COR-L47 (cell line): ENCODE data around the gene APBB1IP.
"Not testable (repeated sequence)": the region's sequence is repeated elsewhere in the genome, so short reads cannot be mapped to it uniquely, and the experiment has no call there.

Experiments
- DNase-seq: peaks from one replicate; lab custom pipeline; 2025; lab: John Stamatoyannopoulos, UW

Gene APBB1IP

DNA sequence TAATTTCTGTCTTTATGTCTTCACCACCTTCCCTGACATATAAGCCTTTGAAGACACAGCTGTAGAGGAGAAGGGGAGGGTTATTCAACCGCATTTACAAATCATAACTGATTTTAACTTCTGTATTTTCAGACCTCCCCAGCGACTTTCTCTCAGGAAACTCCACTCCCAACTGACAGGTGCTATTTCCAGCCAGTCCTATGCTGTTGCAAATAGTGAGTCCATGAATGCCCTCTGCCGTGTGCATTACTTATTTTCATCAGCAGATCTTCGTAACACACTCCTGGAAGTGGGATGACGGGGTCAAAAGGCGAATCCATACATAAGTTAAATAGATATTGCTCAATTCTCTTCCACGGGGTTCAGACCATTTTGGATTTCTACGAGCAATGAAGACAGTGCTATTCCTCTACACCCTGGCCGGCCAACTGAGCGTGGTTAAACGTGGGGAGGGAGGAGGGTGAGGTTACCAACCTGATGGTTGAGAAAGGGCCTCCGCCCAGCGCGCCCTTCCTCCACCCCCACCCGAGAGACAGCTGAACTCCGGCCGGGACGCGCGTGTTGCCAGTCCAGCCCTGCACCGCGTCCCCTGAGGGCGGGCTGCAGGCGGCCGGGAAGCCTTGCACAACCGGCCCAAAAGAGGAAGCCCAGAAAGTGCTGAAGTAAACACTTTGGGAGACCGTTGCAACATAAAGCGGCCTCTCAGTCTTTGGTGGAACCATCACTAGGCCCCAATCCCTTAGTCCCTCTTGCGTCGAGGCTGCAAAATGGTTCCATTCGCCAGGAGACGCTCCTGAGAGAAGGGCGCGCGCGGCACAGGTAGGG lies at the start of gene APBB1IP:
Gene APBB1IP, plus strand, starts transcription at position 705 of the 825 bp plus-strand sequence. CDS start 53,986 bp downstream, outside the sequence.
- no peak for DNase-seq

DNA sequence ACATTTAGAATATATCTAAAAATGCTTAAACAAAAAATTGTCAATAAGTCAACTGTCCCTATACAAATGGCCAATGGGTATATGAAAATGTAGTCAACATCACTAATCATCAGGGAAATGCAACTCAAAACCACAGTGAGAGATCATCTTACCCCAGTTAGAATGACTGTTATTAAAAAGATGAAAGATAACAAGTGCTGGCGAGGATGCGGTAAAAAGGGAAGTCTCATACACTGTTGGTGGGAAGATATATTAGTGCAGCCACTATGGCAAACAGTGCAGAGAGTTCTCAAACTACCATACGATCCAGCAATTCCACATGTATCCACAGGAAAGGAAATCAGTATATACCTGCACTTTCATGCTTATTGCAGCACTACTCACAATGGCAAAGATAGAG lies 48.6 kb upstream of the APBB1IP start:
- DNase-seq, result no peak

DNA sequence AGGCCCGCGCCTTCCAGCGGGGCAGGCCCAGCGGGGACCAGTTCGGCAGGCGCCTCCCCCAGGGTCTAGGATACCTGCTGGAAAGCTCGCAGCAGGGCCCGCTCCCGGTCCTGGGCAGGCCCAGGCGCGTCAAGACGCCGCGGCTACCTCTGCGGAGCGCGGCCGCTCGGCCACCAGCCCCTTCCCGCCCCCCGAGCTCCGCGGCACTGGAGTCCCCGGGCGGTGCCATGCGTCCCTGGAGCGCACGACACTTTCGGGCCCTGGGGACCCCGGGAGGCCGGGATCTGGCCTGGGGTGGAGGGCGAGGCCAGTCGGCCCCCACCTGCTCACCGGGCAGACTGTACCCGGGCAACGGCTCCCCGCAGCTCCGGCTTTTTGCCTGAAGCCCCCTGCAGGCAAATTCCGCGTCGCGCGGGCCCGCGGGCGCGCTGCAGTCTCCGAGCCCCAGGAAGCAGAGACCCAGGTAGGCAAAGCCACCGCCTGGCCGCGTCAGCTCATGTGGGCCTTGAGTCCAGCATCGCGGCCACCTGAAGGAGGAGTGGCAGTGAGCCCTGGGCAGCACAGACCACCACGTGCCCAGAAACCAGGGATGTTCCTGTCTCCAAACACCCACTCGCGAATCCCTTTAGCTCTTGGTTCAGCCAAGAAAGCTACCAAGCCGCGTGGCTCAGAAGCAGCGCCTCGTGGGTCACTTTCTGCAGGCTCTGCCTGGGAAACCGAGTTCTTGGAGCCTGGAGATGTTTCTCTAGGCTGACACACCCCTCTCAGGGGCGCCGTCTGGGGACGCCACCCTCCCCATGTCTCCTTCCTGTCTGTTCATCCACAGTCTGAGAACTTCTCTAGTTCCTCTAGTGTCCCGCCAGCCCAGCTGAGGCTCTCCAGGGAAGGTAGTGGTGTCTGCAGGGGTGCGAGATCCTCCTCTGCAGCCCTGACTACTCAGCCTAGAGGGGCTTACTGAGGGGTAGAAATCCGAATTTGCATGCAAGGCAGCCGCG lies 46.1 kb upstream of the APBB1IP start:
- no peak for DNase-seq

DNA sequence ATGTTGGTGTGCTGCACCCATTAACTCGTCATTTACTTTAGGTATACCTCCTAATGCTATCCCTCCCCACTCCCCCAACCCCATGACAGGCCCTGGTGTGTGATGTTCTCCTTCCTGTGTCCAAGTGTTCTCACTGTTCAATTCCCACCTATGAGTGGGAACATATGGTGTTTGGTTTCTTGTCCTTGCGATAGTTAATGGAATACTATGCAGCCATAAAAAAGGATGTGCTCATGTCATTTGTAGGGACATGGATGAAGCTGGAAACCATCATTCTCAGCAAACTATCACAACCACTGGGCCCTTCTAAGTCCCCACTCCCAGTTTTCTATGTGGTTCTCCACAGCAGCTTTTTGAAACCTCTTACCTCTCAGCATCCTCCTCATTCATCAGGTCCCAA lies 39.8 kb upstream of the APBB1IP start:
- DNase-seq, result not testable (repeated sequence)

DNA sequence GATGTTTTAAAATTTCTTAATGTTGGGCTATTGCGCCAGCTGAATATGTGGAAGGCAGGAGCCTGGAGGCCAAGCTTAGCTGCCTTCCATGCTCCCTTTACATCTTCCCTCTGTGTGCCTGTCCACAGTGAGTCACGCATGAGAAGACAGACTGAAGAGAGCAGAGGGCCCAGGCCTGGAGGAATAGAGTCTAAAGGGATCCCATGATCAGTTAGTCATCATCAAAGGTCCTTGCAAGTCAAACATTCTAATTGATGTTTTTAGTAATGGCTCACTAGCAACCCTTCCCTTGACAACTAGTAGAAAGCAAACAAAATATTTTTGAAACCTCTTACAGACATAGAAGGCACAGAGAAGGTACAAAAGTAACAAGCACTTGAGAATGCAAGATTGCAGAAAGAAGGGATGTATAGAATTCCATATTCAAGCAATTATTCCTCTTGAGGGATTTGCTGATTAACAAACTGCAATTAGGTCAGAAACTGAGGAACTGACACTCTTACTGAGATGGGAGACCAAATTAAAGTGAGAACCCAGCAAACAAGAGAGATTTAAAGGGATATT lies 30.7 kb upstream of the APBB1IP start:
- no peak for DNase-seq

DNA sequence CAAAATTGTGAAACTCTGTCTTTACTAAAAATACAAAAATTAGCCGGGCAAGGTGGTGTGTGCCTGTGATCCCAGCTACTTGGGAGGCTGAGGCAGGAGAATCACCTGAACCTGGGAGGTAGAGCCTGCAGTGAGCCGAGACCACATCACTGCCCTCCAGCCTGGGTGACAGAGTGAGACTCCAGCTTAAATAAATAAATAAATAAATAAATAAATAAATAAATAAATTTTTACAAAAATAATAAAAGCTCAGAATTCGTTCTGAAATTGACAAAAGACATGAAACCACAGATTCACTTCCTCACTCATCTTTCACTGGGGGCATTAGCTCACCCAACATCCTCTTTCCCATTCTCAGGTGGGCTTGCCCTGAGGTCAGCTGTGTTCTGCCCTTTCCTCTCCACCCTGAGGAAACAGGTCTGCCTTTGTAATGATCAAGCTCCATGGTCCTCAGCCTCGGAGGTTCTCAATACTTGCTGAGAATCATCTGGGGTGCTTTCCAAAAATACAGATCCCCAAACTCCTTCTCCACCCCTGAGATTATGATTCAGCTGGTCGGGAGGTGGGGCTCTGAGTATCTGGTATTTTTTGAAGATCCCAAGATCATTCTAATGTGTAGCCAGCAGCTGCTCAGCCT lies 29.2 kb upstream of the APBB1IP start:
- no peak for DNase-seq

DNA sequence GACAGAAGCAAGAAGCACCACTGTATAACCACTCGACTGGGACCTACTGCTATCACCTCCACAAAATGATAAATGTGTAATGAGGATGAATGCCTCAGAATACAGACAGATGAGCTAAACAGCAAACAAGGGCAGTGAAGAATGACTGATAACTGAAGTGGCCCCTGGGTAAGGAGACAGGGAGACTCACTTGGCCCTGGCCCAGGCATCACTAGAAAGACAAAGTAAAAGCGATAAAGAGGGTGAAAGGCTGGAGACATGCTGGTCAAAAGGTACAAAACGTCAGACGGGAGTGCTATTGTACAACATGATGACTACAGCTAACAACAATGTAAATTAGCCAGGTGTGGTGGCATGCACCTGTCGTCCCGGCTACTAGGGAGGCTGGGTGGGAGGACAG lies 27.8 kb upstream of the APBB1IP start:
- no peak for DNase-seq

DNA sequence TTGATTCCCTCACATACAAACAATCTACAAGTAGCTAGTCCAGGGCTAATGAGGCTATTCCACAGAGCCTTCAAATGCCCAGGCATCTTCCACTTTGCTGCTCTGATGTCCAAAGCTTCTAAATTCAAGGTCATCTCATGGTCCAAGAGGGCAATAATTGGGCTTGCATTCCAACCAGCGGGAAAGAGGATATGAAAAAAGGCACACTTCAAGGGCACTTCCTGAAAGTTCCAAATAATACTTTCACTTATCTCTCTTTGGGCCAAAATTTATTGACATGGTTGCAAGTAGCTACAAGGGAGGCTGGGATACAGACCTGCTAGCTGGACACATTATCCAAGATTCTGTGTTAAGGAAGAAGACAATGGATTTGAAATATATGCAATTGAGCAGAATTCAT lies 25.2 kb upstream of the APBB1IP start:
- DNase-seq, result no peak

- no peak for DNase-seq
These were observed 24.8 kb upstream of the APBB1IP start for GRCh38 chr10:26413375-26413774.

DNA sequence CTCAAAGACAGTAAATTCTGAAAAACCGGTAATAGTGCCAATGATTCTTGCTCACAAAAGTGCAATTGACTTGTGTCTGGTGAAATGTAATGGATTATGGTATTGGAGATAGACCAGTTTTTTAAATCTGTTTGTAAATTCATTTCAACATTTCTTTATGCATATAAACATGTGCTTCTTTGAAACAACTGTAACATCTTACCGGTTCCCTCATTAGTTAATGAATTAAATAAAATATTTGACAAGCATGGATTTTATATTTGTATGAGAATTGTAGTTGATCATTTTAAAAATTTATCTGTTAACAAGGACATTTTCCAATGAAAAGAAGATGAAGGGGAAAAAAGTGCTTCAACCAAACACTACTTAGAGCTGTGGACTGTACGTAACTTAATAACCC lies 21.0 kb upstream of the APBB1IP start:
- DNase-seq, result no peak

DNA sequence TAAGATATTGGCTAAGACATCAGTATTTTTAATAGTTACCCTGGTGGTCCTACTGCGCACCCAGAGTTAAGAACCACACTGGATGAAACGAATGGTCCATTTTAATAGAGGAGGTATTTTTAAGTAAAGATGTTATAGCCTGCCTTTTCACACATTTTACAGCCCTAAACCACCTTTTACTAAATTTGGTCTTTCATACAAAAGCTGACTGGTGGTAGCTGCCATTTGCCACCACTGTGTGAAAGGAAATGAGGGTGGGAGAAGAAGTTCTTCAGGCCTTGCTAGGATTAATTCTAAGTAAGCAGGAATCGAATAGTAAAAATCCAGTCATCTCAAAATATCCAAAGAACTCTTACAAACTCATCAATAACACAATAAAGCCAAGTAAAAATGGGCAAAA lies 15.2 kb upstream of the APBB1IP start:
- no peak for DNase-seq

DNA sequence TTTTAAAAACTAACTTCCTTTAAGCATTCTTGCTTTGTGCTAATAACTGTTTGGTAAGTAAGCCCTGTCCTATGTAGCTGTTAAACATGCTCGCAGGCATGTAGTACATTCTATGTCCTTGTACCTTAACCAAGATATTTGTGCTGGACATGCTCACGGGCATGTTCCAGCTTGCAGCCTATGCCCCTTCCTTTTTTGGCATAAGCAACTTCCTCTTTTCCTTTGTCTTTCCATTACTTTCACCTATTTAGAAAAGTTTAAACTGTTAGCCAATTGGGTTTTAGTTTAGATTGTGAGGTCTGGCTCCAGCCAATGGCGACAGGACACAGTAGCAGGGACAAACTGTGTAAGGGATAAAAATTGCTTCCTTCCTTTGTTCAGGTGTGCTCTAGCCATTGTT lies 14.4 kb upstream of the APBB1IP start:
- DNase-seq, result no peak

DNA sequence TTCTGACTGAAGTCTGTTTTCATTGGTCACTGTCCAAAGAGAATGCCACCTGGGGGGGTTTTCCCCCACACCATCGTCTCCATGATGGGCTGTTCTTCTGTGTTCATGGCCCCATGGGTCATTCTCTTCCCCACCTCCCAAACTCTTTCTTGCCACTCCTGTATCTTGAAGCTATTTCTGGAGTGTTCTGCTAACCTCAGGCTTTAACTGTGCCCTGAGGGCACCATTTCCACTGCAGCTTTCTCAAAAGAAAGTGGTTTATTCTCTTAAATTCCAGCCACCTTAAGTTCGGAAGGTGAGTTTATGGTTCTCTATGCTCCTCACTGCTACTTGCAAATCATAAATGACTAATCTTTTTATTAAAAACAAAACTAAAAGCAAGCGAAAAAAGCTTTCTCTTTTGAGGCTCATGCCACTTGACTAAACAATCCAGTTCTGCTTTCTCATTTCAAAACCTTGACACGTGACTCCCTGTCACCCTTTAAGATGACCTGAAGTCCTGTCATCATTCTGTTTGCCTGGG lies 7.4 kb upstream of the APBB1IP start:
- no peak for DNase-seq

DNA sequence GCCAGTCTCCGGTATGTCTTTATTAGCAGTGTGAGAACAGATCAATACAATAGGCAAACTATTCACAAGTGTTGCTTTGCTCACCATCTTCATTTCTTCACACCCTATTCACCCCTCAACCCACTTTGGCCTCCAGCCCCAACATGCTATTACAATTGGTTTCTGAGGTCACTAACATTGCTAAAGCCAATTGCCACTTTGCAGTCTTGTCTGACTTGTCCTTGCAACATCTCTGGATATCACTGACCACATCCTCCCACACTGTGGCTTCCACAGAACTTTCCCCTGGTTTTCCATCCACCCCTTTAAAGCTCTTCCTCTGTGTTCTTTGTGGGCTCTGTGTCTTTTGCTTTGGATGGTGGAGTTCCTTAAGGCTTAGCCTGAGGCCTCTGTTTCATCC lies 5.2 kb upstream of the APBB1IP start:
- no peak for DNase-seq

DNA sequence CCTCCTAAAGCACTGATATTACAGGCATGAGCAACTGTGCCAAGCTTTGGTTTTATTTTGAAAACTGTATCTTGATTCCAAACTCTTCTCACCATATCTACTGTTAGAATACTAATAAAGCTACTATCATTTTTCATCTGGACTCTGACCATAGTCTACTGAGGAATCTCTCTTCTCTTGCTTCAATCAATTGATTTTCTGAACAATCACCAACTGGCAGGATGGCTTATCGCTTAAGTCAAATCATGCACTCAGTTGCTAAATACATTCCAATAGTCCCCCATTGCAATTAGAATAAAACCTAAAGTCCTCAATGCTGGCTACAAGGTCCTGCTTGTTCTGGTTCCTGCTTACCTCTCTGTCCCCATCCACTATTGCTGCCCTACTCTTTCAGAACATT lies 2.3 kb upstream of the APBB1IP start:
- DNase-seq, result no peak

DNA sequence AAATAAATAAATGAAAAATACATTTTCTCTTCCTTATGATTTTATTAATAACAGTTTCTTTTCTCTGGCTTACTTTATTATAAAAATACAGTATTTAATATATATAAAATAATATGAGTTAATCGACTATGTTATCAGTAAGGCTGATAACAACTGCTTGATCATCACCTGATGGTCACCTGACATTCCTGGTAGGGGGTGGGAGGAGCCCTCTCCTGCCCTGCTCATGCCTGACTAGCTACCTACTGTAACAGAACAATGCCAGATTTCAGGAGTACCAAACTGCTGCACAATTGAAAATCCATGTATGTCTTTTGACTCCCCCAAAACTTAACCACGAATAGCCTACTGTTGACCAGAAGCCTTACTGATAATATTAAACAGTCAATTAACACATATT lies 1.3 kb upstream of the APBB1IP start:
- no peak for DNase-seq

DNA sequence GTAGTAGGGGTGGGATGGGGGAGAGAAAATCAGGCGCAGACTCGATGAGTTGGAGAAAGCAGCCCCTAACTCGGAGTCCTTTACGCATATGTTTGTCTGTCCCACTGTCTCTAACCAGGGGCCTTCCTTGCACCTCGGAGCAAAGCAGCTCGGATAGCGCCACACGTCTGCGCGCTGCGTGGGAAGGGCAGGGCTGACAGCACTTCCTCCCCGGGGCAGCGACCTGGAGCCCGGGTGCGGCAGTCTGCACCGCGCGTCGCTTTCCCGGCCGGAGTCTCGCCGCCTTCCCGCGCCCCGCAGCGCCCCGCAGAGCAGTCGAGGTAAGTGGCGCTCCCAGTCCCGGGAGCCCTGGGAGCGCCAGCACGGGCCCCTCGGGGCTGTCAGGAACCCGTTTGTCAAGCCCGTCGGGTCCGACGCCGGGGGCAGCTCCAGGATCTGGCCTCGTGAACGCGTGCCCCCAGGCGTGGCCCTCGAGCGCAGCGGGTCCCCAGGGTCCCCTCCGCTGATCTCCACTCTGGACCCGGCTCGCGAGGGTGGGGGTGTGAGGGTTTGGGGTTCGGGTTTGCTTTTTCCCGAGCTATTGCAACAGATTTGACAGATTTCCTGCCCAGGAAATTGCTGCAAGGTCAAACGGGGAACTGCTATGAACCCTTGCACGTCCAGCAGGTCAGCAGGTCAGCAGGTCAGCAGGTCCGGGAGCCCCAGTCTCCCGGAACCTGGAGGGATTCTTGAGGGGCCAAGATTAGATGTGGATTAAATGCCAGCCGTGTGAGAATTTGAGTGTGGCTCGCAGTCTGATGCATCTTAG lies 597 bp downstream of the APBB1IP start:
- no peak for DNase-seq

GRCh38 chr10:26439406-26440087 lies 1.4 kb downstream of the APBB1IP start:
- DNase-seq, result no peak

DNA sequence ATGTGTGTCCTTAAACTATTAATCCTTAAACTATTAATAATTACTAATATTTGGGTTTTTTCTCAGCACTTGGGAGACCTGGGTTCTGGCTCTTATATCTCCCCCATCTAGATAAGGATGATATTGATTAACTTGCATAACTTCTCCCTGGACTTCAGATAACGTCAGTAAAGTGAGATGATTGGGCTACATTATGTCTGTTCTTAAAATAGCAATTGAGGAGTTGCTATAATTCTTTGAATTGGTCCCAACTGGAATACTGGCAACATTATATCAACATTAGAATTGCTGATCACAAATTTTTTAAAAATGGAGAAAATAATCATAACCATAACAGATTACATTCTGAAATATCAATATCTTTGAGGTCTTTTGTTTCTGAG lies 1.9 kb downstream of the APBB1IP start:
- no peak for DNase-seq

GRCh38 chr10:26441491-26442214 lies 3.5 kb downstream of the APBB1IP start:
- DNase-seq, result no peak
